Measurements from ENCODE around the gene HRH1. TPM values are rescaled to one million over a fixed set of nuclear protein-coding genes. Genes with fewer than 3 reads are reported as not detected.

The HRH1 gene
- total and polyA plus RNA-seq, 10 of the 15 experiments (the other 5 are each of a cell fraction or from before 2014, with no cell fraction given), result not detected

DNA sequence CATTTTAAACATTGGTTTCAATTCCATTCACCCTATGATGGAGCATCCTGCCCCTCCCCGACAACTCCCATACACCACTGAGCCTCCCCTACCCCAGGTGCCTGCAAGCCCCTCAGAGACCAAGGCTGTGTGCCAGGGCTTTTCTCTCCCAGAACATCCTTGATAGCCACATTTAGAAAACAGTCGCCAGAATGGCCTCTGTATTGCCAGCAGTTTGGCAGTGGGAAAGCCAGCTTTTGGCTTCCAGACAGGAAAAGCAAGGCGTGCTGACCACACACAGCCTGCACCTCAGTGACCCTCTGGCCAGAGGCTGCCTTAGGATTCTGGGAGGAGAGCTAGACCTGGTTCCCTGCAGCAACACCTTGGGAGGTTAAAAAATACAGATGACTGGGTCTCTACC is 18.2 kb upstream of the HRH1 start (continued):
- TF ChIP-seq, protein P1, sequence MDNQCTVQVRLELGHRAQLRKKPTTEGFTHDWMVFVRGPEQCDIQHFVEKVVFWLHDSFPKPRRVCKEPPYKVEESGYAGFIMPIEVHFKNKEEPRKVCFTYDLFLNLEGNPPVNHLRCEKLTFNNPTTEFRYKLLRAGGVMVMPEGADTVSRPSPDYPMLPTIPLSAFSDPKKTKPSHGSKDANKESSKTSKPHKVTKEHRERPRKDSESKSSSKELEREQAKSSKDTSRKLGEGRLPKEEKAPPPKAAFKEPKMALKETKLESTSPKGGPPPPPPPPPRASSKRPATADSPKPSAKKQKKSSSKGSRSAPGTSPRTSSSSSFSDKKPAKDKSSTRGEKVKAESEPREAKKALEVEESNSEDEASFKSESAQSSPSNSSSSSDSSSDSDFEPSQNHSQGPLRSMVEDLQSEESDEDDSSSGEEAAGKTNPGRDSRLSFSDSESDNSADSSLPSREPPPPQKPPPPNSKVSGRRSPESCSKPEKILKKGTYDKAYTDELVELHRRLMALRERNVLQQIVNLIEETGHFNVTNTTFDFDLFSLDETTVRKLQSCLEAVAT (IDR thresholded peaks at IDR 0.05), result no peak
- TF ChIP-seq MYC (IDR thresholded peaks at IDR 0.05; ENCODE audit: insufficient read depth, insufficient read length, insufficient replicate concordance, low read length, severe bottlenecking), result no peak
- TF ChIP-seq, protein P2, sequence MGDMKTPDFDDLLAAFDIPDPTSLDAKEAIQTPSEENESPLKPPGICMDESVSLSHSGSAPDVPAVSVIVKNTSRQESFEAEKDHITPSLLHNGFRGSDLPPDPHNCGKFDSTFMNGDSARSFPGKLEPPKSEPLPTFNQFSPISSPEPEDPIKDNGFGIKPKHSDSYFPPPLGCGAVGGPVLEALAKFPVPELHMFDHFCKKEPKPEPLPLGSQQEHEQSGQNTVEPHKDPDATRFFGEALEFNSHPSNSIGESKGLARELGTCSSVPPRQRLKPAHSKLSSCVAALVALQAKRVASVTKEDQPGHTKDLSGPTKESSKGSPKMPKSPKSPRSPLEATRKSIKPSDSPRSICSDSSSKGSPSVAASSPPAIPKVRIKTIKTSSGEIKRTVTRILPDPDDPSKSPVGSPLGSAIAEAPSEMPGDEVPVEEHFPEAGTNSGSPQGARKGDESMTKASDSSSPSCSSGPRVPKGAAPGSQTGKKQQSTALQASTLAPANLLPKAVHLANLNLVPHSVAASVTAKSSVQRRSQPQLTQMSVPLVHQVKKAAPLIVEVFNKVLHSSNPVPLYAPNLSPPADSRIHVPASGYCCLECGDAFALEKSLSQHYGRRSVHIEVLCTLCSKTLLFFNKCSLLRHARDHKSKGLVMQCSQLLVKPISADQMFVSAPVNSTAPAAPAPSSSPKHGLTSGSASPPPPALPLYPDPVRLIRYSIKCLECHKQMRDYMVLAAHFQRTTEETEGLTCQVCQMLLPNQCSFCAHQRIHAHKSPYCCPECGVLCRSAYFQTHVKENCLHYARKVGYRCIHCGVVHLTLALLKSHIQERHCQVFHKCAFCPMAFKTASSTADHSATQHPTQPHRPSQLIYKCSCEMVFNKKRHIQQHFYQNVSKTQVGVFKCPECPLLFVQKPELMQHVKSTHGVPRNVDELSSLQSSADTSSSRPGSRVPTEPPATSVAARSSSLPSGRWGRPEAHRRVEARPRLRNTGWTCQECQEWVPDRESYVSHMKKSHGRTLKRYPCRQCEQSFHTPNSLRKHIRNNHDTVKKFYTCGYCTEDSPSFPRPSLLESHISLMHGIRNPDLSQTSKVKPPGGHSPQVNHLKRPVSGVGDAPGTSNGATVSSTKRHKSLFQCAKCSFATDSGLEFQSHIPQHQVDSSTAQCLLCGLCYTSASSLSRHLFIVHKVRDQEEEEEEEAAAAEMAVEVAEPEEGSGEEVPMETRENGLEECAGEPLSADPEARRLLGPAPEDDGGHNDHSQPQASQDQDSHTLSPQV (IDR thresholded peaks at IDR 0.05), result no peak
- no peak for TF ChIP-seq NR2C1 (IDR thresholded peaks at IDR 0.05)
- TF ChIP-seq ZSCAN29 (IDR thresholded peaks at IDR 0.05), result no peak
- TF ChIP-seq EED (IDR thresholded peaks at IDR 0.05; ENCODE audit: low read depth), result no peak
- TF ChIP-seq RUNX3 (IDR thresholded peaks at IDR 0.05; ENCODE audit: low read length), result no peak
